Fibroblast of villous mesenchyme (primary cell): ENCODE results near the gene DEPDC5. TPM values are rescaled to one million over a fixed set of nuclear protein-coding genes. Genes with fewer than 3 reads are reported as not detected.

Experiments
- DNase-seq: peaks from one replicate; pipeline ENCODE4 v3.0.0-alpha.2; 2010; ENCODE audit warnings: low read depth
- H3K4me3 ChIP-seq: 2 replicates; pipeline ENCODE4 v1.5.1; 2011; ENCODE audit warnings: low read depth, mild to moderate bottlenecking, low read length
- CTCF ChIP-seq: IDR thresholded peaks from 2 replicates; pipeline ENCODE4 v1.5.1; 2012; ENCODE audit warnings: low read depth, mild to moderate bottlenecking, low read length; ENCODE audit not compliant: insufficient read depth
- total RNA-seq: library from RNA; depleted of rRNA; stranded (reverse); fragments of >200 nt; gene quantifications from 2 replicates; pipeline ENCODE4 v1.2.3, GENCODE V29; 2012

The DEPDC5 gene
- total RNA-seq, 1 donor = 13.0 TPM

GRCh38 chr22:31846161-31847115 lies 92.6 kb downstream of the DEPDC5 start:
- DNase-seq = peak; percentile 92
- peak; percentile 42 for TF ChIP-seq CTCF

GRCh38 chr22:31848411-31848810 lies 94.6 kb downstream of the DEPDC5 start:
- no peak for DNase-seq
- no peak overlapping the region for H3K4me3 ChIP-seq
- no peak for TF ChIP-seq CTCF

More at GRCh38 chr22:31846161-31847115, 92.6 kb downstream of the DEPDC5 start:
- no peak overlapping the region for H3K4me3 ChIP-seq

- no peak overlapping the region for H3K4me3 ChIP-seq
- no peak for DNase-seq
- no peak for TF ChIP-seq CTCF
Measured at GRCh38 chr22:31850135-31850534, 96.3 kb downstream of the DEPDC5 start.

GRCh38 chr22:31852691-31853421 lies 99.0 kb downstream of the DEPDC5 start:
- peak; percentile 20 for DNase-seq
- no peak overlapping the region for H3K4me3 ChIP-seq
- TF ChIP-seq CTCF = no peak

GRCh38 chr22:31853736-31854495 lies 100.1 kb downstream of the DEPDC5 start:
- no peak for TF ChIP-seq CTCF
- no peak for DNase-seq
- no peak overlapping the region for H3K4me3 ChIP-seq

GRCh38 chr22:31857247-31857646 lies 103.4 kb downstream of the DEPDC5 start:
- H3K4me3 ChIP-seq = no peak overlapping the region
- no peak for TF ChIP-seq CTCF
- no peak for DNase-seq
